Osteoblast (primary cell): ENCODE data around the gene ZDHHC7. TPM values are rescaled to one million over a fixed set of nuclear protein-coding genes. Genes with fewer than 3 reads are reported as not detected.
"Not testable (repeated sequence)": the region's sequence is repeated elsewhere in the genome, so short reads cannot be mapped to it uniquely, and the experiment has no call there.

ENCODE experiments used
- DNase-seq: peaks from one replicate; pipeline ENCODE4 v3.0.0; 2011; ENCODE audit warnings: low spot score, mixed read lengths; ENCODE audit not compliant: insufficient read length; ENCODE audit errors: missing footprints
- H2AFZ ChIP-seq: 2 replicates; pipeline ENCODE4 v1.6.0; 2011; ENCODE audit warnings: mild to moderate bottlenecking, low read length
- H3K27ac ChIP-seq: 2 replicates; pipeline ENCODE4 v1.5.1; 2011; ENCODE audit warnings: mild to moderate bottlenecking, low read depth, low read length, moderate library complexity
- H3K27me3 ChIP-seq: 2 replicates; pipeline ENCODE4 v1.6.0; 2012; ENCODE audit warnings: mild to moderate bottlenecking, control low read depth, inconsistent platforms, low read length, moderate library complexity; ENCODE audit not compliant: insufficient read depth
- H3K36me3 ChIP-seq: 2 replicates; pipeline ENCODE4 v1.5.1; 2011; ENCODE audit warnings: mild to moderate bottlenecking, low read length, control low read depth, moderate library complexity; ENCODE audit not compliant: insufficient read depth
- H3K4me1 ChIP-seq: 2 replicates; pipeline ENCODE4 v1.5.1; 2011; ENCODE audit warnings: mild to moderate bottlenecking, low read length, control low read depth, moderate library complexity; ENCODE audit not compliant: insufficient read depth
- H3K4me2 ChIP-seq: 2 replicates; pipeline ENCODE4 v1.6.0; 2011; ENCODE audit warnings: mild to moderate bottlenecking, low read length; ENCODE audit not compliant: insufficient read depth
- H3K4me3 ChIP-seq: fragments of 200-600 bp; sonication (generic); 3 replicates; pipeline ENCODE4 v1.5.1; 2012; ENCODE audit warnings: mild to moderate bottlenecking, low read length, inconsistent platforms; ENCODE audit not compliant: insufficient read depth
- H3K79me2 ChIP-seq: 2 replicates; pipeline ENCODE4 v1.6.0; 2012; ENCODE audit warnings: mild to moderate bottlenecking, low read length, control low read depth, inconsistent platforms; ENCODE audit not compliant: insufficient read depth
- H3K9me3 ChIP-seq: 2 replicates; pipeline ENCODE4 v1.5.1; 2011; ENCODE audit warnings: low read depth, low read length, control low read depth
- H4K20me1 ChIP-seq: 2 replicates; pipeline ENCODE4 v1.6.0; 2012; ENCODE audit warnings: mild to moderate bottlenecking, low read length, control low read depth; ENCODE audit not compliant: insufficient read depth
- total RNA-seq: library from RNA; depleted of rRNA; stranded (reverse); fragments of >200 nt; gene quantifications from 2 replicates; pipeline ENCODE4 v1.2.3, GENCODE V29; 2012
- TF ChIP-seq, protein P1 (sequence below): IDR thresholded peaks from 2 replicates; pipeline ENCODE4 v1.5.1; 2011; ENCODE audit warnings: mild to moderate bottlenecking, low read depth, low read length, moderate library complexity; ENCODE audit errors: extremely low read depth

ZDHHC7 gene
- total RNA-seq, 1 donor: 134 TPM

DNA sequence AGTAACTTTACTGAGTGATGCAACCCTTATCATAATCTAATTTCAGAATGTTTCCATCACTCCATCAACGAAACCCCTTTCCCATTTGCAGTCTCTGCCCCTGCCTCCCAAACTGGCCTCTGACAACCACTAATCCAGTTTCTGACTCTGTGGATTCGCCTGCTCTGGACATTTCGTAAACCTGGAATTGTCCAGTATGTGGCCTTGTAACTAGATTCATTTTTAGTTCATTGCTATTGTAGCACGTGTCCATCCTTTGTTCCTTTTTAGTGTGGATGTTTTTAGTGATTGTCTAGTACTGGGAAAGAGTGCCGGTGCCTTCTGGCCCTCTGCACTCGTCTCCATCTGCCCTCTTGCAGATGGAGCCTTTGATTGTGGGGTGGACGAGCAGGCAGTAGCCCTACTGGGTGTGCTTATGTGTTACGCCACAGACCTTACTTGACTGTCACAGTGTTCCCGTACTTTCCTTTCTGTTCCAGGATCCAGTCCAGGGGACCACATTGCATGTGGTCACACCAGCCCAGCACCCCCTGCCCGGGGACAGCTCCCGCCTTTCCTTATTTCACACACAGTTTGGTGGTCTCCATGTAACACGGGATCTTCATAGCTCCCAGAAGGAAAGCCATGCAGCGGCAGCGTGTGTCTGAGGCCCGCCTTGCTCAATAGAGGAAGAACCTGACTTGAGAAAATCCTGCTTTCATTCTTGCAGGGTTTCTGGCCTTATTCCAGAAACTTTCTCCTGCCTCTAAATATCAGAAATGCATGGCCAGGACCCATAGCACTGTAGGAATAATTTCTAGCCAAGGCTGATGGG is 25.1 kb upstream of the ZDHHC7 start:
- H3K4me2 ChIP-seq: no peak overlapping the region
- no peaks in the 10 kb centered on the region for H3K9me3 ChIP-seq
- TF ChIP-seq, protein P1, sequence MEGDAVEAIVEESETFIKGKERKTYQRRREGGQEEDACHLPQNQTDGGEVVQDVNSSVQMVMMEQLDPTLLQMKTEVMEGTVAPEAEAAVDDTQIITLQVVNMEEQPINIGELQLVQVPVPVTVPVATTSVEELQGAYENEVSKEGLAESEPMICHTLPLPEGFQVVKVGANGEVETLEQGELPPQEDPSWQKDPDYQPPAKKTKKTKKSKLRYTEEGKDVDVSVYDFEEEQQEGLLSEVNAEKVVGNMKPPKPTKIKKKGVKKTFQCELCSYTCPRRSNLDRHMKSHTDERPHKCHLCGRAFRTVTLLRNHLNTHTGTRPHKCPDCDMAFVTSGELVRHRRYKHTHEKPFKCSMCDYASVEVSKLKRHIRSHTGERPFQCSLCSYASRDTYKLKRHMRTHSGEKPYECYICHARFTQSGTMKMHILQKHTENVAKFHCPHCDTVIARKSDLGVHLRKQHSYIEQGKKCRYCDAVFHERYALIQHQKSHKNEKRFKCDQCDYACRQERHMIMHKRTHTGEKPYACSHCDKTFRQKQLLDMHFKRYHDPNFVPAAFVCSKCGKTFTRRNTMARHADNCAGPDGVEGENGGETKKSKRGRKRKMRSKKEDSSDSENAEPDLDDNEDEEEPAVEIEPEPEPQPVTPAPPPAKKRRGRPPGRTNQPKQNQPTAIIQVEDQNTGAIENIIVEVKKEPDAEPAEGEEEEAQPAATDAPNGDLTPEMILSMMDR: no peak
- peaks cover 13% of the 10 kb centered on the region for H4K20me1 ChIP-seq
- peak overlapping the region; percentile 57 for H3K27ac ChIP-seq
- no peak overlapping the region for H3K4me3 ChIP-seq
- peaks cover 11% of the 10 kb centered on the region for H3K36me3 ChIP-seq
- peaks cover 7% of the 10 kb centered on the region for H3K4me1 ChIP-seq
- H3K27me3 ChIP-seq: no peaks in the 10 kb centered on the region
- H2AFZ ChIP-seq: no peak overlapping the region
- no peak for DNase-seq
- peaks cover 13% of the 10 kb centered on the region for H3K79me2 ChIP-seq

DNA sequence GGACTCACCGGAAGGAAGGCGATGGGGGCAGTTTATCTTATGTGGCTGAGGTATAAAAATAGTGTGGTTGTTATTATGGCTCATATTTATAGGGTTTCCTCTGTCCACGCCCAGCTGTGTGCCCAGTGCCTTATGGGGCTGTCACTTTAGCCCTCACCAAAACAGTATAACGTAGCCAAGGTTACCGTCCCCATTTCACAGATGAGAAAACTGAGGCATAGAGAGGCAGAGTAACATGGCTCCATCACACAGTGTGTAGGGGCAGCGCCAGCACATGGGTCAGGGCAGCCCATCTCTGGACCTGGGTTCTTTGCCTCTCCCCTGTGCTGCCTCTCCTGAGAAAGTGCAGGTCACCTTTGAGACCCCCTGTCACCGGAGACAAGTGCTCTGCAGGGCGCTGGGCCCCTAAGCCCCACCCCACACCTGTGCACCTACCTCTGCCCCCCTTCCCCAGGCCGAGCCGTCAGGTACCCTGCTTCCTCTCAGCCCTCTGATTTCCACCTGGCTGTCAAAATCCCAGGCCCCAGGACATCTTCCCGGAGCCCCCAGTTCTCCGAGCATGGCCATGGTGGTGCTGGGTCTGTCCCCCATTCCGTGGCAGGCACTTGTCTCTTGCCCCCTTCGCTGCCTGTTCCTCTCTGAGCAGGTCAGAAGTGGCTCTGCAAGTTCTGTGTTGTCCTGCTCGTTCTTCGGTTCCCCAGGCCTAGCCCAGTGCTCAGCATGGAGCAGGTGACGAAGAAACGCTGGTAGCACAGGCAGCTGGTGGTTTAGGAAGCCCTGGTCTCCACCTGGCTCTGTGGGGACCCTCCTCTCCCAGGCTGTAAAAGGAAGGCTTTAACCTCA is 23.5 kb upstream of the ZDHHC7 start:
- Histone ChIP-seq H4K20me1 (peaks cover 18% of the 10 kb centered on the region), H3K4me3 (no peak overlapping the region), H3K79me2 (peaks cover 26% of the 10 kb centered on the region), H3K27me3 (no peaks in the 10 kb centered on the region), H3K27ac (no peak overlapping the region), H2AFZ (no peak overlapping the region), H3K4me1 (peaks cover 10% of the 10 kb centered on the region), H3K4me2 (no peak overlapping the region), H3K9me3 (no peaks in the 10 kb centered on the region), H3K36me3 (peaks cover 9% of the 10 kb centered on the region)
- no peak for DNase-seq
- TF ChIP-seq, protein P1: no peak

GRCh38 chr16:85033171-85033570 is 21.8 kb upstream of the ZDHHC7 start:
- Histone ChIP-seq H3K79me2 (peaks cover 28% of the 10 kb centered on the region), H3K4me1 (peaks cover 27% of the 10 kb centered on the region), H2AFZ (no peak overlapping the region), H3K4me3 (no peak overlapping the region), H4K20me1 (peaks cover 24% of the 10 kb centered on the region), H3K4me2 (no peak overlapping the region), H3K36me3 (peaks cover 9% of the 10 kb centered on the region), H3K27ac (no peak overlapping the region), H3K9me3 (no peaks in the 10 kb centered on the region), H3K27me3 (no peaks in the 10 kb centered on the region)
- no peak for DNase-seq
- TF ChIP-seq, protein P1: no peak

DNA sequence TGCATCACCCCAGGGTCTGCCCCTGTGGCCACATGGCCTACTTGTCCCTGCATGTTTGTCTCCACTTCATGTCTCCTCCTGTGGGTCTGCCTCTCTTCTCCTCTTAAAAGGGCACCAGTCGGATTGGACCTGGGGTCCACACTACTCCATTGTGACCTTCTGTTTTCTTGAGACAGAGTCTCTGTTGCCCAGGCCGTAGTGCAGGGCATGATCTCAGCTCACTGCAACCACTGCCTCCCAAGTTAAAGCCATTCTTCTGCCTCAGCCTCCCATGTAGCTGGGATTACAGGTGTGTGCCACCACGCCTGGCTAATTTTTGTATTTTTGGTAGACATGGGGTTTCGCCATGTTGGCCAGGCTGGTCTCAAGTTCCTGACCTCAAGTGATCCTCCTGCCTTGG is 20.9 kb upstream of the ZDHHC7 start:
- DNase-seq: not testable (repeated sequence)

More for the DNA sequence above, 20.9 kb upstream of the ZDHHC7 start:
- H3K36me3 ChIP-seq, H3K27ac ChIP-seq, H3K9me3 ChIP-seq, H3K4me3 ChIP-seq, H2AFZ ChIP-seq, H3K27me3 ChIP-seq, H3K4me2 ChIP-seq: not testable (repeated sequence)
- H3K4me1 ChIP-seq: peaks cover 27% of the 10 kb centered on the region
- peaks cover 21% of the 10 kb centered on the region for H4K20me1 ChIP-seq
- H3K79me2 ChIP-seq: peaks cover 25% of the 10 kb centered on the region
